ENCODE results near the gene SDK1.
"Not testable (repeated sequence)": the region's sequence is repeated elsewhere in the genome, so short reads cannot be mapped to it uniquely, and the experiment has no call there.

The SDK1 gene

DNA sequence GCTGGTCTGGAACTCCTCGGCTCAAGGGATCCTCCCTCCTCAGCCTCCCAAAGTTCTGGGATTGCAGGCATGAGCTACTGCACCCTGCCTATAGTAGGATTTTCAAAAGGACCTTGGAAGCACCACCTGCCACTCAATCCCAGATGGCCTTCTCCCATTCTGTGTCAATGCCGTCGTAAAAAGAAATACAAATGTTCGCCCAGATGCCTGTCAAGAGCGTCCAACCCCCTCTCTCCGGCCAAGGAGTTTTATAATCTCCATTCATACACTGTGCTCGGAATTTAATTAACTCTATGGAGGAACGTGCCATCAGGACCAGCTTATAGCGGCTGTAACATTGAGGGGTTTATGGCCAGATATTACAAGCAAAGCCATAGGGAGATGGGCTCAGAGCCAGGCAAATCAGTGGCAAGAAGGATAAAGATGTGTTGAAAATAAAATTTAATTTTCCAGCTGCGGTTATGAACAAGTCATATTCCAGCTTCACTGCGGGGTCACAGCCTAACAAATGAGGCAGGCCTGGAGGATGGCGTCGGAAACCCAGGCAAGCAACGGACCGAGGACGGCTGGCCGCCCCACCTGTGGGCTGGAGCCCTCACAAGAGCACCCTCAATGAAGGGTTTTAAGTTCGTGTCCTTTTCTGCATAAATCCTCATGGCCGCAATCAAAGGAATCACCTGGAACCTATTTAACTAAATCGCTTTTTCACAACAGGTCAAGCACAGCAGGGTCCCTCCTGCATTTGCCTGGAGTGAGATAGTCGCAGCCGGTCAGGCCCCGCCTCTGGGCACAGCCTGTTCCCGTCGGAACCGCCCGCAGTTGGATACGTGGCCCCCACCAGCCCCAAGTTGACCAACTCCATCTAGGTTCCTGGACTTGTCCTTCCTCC, 1006.5 kb downstream of the SDK1 start:
- no peak for DNase-seq

DNA sequence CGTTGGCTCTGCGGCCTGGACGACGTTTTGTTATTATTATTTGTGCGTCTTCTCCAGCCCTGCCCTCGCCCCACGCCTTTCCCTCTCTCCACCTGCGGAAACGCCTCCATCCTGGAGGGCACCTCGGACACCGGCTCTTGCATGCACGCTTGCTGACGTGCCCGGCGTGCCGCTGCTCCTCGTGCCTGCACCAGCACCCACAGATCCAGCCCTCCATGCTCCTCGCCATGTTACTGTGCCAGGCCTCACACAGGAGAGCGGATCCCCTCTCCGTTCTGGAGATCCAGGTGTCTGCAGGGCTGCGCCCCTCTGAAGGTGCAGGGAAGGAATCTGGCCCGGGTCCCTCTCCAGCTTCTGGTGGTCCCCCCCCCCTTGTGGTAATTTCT, 1007.1 kb downstream of the SDK1 start:
- no peak for DNase-seq

DNA sequence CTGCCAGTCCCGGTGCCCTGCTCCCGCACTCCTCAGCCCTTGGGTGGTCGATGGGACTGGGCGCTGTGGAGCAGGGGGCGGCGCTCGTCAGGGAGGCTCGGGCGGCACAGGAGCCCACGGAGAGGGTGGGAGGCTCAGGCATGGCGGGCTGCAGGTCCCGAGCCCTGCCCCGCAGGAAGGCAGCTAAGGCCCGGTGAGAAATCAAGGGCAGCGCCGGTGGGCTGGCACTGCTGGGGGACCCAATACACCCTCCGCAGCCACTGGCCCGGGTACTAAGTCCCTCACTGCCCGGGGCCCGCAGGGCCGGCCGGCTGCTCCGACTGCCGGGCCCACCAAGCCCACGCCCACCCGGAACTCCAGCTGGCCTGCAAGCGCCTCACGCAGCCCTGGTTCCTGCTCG, 1012.9 kb downstream of the SDK1 start:
- DNase-seq = not testable (repeated sequence)

DNA sequence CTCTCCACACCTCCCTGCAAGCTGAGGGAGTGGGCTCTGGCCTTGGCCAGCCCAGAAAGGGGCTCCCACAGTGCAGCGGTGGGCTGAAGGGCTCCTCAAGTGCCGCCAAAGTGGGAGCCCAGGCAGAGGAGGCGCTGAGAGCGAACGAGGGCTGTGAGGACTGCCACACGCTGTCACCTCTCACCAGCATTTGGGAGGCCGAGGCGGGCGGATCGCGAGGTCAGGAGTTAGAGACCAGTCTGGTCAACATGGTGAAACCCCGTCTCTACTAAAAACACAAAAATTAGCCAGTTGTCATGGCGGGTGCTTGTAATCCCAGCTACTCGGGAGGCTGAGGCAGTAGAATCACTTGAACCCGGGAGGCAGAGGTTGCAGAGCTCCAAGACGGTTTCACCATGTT, 1013.3 kb downstream of the SDK1 start:
- not testable (repeated sequence) for DNase-seq

All from NCI-H345 (cell line).